HL-60/S4 (cell line): ENCODE data around the gene DICER1.

ENCODE experiments used
- in situ Hi-C: fragments of 300-500 bp; cut with MboI; formaldehyde crosslinking; loops from 2 replicates; pipeline ENCODE4 v1.14.3; 2022; ENCODE audit warnings: low sequenced_read_pairs

DICER1 gene

DNA sequence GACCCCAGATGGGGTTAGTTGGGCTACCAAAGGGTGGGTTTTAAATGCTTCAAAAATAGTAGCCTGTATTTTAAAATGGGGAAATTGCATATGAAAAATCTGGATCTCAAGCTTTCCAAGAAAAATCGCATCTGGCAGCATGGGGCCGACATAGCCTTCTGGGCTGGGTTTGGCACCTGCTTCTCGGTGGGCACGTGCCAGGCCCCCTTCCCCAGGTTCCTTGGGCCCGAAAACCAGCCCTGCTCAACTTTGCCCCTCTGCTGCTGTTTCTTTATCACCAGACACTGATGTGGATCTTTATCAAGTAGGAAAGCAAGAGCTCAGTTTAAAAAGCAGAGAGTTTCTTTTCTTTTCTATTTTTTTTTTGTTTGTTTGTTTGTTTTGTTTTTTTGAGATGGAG is 95.1 kb downstream of the DICER1 start:
- in situ Hi-C loops = no loop called here

DNA sequence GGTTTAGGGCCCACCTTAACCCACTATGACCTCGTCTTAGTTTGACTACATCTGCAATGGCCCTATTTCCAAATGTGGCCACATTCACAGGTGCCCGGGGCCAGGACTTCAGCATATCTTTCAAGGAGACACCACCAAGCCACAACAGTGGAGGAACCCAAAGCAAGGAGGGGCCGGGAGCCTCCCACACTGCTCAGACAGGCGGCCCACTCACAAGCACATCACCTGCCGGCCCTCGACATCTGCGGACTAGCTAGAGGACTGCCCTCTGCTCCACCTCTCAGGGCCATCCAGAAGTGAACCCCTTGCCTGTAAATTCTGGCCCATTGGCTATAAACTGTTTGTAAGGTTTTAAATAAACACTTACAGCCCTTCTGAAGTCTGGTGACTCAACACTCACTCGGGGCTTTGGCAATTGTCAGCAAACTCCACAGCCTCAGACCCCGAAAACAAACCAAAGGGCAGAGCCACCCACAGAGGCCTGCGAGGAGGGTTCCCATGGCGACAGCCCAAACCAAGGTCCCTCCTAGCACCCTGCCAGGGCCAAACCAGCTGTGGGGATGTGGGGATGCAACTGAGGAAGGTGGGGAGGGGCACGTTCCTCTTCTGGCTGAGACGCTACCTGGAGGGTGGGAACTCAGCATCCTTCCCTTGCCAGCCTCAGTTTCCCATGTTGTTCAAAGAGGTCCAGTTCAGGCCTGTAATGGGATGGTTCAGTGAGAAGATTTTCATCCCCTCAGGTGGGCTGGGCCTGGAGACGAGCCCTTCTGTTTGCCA is 95.8 kb downstream of the DICER1 start:
- in situ Hi-C loops = no loop called here

DNA sequence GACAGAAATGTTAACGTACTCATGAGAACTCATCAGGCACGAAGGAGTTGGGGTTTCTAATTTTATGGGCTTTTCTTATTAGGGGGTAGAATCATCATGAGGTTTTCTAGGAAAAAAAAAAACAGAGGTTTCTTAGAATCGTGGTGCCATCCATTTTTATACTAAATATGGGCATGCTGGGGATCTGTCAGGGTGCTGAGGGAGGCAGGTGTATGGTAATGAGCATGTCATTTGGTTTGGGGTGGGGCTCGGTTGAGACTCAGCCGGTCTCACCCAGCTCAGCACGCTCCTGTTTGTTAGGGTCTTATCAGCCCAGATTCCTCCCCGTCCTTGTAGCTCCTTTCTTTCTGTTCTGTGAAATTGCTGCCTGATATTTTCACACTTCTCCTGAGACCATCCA is 98.2 kb downstream of the DICER1 start:
- in situ Hi-C loops = no loop called here

DNA sequence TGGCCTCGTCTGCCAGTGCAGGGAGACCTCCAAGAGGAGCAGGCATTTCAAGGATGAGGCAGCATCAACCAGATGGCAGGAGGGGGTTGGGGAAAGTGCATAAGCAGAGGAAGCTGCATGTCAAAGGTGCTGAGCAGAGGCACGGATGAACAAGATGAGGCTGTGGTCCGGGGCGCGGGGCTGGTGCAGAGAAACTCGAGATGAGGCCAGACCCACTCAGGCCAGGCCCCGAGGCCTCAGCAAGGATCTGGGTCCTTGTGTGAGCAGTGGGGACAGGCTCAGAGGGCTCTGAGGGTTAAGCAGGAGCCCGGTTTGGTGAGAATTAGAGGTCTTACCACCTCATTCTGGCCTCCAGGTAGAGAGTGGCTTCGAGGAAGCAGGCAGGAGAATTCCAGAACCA is 98.8 kb downstream of the DICER1 start:
- in situ Hi-C loops = no loop called here

DNA sequence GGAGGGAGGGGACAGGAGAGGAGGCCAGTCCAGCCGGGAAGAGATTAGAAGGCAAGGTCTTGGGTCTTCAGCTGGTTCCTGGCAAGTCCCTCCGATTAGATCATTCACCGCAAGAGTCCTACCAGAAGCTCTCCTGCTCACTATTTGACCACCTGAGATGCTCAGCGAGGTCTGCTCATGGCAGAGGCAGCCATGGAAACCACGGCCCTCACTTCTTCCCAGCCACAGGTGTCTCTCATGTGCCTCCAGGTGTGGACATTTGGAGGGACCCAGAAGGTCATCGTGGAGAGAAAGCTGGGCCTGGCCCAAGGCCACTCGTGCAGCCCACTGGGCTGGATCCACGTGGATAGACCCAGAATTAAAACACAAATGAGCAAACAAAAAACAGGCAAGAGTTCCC is 99.5 kb downstream of the DICER1 start:
- in situ Hi-C loops = no loop called here

DNA sequence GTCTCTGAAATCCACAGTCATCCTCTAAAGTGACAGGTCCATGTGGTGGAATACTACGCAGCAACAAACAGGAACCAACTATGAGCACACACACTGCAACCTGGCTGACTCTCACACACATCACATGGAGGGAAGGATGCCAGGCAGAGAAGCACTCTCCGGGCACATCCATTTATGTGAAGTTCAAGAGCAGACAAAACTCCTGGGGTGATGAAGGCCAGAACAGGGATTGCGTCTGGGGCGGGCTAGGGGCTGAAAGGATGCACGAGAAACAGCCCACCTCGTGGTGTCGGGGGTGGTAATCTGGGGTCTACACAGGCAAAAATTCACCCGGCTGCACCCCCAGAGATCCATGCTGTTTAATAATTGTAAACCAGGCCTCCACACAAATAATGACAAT is 100.2 kb downstream of the DICER1 start:
- in situ Hi-C loops = no loop called here

DNA sequence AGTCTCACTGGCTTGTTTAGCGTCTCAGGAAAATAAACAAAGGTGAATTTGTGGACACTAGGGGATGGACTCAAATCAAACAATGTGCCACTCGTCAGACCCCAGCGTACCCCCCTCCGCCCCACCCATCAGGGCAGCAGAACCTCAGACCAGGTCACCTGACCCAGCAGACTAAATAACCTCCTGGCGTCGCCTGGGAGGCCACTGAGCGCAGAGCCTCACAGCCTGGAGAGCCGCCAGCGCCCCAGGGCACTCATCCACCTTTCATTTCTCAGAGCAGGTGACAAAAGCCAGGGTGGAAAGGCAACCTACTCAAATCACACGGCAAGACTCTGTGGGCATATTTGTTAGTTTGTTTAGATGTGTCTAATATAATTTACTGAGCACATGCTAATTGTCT is 100.9 kb downstream of the DICER1 start:
- in situ Hi-C loops = no loop called here

DNA sequence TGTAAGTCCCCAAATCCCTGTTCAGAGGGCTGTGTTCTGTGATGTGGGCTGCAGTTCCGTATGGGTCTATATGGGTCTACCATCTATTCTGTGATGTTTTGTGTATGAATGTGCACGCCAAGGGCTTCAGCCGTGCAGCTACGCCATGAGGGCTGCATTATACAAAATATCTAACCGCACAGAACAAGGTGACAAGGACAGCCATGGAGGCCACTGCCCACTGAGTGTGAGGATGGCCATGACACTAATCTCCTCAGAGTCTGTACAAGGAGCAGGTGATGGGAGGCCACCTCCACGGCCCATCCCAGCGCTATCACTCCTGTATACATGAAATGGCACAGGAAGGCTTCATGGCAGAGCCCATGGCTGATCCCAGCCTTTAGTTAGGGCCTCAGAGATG is 102.0 kb downstream of the DICER1 start:
- in situ Hi-C loops = no loop called here

DNA sequence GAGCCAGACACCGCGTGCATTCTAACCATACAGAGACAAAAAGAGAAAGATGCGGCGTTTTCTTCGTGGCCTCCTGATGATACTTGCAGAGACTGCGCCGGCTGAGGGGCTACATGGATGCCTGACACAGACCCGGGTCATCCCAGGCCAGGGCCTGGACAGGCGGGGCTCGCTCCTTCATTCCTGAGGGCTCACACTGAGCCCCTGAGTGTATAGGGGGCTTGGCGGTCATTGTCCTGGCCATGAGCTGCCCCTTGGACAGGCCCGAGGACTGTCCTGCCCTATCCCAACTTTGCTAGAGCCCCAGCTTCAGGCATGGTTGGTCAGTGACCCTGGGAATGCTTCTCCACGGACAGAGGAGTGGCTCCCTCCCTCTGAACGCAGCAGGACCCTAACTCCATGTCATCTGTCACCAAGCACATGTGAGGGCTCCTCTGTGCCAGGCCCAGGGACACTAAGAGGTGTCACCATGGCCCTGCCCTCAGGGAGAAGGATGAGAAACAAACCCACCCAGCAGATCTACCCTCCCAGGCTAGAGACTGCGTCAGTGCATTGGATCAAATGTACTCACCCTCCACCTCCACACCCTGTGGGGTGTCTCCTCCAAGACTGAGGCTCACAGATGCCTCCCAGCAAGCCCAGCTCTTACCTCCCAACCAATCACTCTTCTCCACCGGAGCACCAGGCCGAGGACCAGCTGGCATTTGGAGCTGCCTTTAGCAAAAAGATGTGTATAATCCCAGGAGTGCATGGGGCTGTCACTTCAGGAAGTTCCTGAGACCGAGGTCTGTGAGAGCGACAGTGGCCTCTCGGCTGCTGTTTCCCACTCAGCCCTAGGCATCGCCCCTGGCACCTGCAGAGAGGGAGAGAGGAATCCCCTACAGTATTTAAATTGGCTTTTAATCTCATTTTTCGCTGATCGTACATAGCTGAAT is 102.7 kb downstream of the DICER1 start:
- in situ Hi-C loops = no loop called here

DNA sequence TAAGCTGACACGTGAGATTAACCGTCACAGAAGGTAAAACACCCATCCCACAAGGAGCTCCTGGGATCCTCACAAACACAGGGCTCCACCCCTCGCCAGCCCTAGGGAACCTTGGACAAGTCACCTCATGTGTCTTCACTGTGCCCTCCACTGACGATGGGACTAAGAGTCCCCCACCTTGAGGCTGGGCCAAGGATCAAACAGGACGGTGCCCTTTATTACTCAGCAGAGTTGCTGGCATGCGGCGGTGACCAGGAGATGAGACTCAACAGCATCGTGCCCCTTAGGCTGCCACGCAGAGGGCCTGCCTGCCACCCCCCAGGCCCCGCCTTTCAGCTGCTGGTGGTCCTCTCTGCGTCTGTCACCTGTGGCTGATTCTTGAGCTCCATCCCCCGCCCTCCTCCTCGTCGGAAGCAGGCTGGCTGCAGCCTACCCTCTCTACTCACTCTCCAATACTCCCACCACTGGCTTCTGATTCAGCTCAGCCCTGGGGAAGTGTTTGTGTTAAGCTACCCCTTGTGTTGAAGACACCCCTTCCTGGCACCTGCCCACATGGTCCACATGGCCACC is 105.2 kb downstream of the DICER1 start:
- in situ Hi-C loops = no loop called here

DNA sequence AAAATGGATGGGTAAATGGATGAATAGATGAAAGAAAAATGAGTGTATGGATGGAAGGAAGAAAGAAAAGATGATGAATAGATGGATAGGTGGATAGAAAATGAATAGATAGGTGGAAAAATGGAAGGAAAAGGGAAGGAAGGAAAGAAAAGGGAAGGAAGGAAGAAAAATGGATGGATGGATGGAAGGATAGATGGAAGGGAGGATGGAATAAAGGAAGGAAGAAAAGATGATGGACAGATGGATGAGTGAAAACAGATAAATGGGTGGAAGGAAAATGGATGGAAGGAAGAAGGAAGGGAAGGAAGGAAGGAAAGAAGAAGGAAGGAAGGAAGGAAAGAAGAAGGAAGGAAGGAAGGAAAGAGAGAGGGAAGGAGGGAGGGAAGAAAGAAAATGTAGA is 107.4 kb downstream of the DICER1 start:
- in situ Hi-C loops = no loop called here

DNA sequence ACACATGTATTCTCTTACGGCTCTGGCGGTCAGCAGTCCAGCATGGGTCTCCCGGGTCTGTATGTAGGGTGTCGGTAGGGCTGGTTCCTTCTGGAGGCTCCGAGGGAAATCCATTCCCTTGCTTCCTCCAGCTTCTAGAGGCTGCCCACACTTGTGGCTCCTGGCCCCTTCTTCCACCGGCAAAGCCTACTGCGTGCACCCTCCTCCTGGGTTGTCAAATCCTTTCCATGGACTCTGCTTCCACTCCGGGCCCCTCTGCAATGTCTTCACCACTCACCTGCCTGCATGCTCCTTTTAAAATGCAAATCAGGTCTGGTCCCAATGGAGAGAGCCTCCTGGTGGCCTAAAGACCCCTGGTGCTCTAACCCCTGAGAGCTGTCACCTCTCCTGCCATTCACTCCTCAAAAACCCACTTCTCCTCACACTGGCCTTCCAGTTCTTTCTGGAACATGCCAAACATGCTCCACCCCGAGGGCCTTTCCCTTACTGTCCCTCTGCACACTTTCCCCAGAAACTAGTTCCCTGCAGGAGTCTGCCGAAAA is 108.5 kb downstream of the DICER1 start:
- in situ Hi-C loops = no loop called here

DNA sequence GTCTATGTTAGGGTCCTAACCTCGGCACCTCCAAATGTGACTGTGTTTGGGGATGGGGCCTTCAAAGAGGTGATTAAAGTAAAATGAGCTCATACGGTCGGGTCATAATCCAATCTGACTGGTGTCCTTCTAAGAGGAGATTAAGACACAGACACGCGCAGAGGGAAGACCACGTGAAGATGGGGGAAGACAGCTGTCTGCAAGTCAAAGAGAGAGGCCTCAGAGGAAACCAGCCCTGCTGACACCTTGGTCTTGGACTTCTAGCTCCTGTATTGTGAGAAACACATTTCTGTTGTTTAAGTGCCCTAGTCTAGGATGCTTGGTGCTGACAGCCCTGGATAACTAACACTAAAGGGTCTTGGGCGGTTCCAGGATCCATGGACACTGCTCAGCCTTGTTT is 109.6 kb downstream of the DICER1 start:
- in situ Hi-C loops = no loop called here

DNA sequence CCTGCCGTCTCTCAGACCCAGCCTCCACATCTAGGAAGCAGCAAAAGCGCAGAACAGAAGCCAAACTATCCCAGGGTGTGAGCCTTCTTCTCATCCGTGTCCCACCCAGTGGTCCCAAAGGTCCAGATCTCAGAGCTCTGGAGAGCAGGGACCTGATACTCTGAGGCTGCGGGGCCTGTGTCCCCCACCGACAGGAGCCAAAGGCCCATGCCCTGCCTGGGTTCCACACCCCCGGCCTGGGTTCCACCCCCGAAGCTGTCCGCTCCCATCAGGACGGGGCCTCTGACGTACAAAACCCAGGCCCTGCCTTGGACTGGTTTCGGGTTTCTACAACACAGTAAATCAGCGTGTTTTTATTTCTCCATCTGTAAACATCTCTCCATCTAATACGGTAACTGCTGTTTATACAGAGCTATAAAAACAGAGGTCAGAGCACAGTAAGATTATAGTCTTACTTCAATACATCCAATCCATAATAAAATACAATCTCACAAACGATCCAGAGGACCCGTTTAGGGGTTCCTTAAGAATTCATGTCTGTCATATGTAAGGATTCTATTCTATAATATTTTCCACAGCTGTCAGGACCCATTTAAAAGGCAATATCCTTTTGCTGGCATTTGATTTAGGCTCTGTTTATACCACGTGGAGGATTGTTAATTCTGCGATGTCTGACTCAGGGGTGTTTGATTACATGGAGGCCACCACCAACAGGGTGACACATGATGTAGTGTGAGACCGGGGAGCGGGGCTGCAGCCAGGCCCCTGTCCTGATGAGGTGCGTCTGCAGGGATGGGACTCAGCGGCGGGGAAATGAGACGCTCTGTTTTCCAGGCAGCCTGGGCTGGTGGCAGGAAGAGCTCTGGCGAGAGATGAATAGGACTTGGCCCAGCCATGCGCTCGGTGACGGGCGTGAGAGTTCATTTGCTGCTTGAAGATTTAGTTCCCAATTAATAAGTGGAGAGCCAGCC is 110.3 kb downstream of the DICER1 start:
- in situ Hi-C loops = no loop called here

DNA sequence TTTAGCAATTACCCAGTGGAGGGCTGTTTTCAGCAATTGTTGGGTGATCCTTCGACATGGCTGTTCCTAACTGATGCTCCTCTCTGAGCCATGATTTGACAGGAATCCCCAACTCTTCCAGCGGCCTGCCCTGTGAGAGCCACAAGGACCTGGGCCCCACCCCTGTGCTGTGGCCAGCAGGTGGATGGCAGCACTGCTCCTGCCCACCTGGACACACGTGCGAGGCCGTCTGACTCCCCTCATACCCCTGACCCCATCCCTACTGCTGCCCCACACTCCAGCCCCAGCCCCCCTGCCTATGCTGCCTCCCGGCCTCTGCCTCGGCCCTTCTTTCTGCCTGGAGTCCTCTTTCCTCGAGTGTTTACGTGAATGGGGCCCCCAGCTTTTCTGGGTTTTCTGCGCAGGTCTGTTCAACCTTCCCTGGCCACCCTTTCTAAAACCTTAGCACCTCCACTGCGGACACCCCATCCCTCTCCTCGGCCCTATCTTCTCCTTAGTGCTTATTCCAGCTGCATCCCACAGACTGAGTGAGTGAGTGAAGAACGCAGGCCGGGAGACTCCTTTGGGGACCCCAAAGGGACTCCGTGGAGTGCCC is 111.4 kb downstream of the DICER1 start:
- in situ Hi-C loops = no loop called here

DNA sequence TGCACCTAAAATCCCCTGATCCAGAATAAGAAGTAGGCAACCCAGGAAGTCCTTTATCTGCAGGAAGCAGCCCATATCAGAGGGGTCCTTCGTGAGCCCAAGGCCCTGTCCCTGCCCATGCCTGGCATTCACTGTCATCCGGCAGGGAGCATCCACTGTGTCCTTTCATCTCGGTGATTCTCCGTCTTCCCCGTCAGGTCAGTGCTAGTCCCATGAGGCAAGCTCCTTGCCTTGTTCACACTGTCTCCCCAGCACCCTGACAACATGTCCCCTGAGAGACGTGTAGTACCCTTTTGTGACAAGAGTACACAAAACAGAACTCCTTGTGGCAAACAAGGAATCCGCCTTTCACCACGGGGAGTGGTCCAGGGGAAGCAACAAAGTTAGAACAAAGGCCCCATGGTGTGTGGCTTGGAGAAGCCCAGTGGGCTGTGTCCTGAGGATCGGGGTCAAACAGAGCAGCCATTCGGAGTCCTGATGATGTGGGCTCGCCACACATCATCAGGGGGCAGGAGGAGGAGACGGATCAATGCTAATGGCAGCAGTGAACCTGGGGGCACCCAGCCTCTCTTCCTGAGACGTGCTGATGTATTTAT is 112.1 kb downstream of the DICER1 start:
- in situ Hi-C loops = no loop called here

DNA sequence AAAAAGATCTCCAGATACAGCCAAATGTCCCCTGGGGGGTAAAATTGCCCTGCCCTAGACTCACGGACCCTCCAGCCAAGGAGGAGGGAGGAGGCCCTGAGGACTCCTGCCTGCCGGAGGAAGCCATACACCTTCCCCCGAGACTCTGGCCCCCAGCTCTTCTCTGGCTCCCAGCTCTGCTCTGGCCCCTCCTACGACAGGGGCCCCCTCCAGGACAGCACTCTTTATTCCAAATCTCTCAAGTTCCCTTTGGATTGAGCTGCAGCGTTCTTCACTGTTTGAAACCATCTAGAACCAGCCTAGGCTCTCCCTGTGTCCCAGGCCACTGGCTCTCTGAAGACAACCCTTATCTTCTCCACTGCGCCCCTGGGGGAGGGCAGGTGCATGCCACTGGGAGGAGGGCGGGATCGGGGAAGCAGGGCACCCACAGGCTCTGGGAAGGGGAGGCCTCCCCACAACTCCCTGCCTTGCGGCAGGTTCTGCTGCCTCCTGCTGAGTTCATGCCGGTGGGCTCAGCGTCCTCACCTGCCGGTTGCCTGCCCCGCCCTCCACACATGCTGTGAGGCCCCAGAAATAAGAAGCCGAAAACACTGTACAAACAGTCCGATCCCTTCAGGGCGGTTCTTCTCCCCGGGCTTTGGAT is 112.7 kb downstream of the DICER1 start:
- in situ Hi-C loops = no loop called here

DNA sequence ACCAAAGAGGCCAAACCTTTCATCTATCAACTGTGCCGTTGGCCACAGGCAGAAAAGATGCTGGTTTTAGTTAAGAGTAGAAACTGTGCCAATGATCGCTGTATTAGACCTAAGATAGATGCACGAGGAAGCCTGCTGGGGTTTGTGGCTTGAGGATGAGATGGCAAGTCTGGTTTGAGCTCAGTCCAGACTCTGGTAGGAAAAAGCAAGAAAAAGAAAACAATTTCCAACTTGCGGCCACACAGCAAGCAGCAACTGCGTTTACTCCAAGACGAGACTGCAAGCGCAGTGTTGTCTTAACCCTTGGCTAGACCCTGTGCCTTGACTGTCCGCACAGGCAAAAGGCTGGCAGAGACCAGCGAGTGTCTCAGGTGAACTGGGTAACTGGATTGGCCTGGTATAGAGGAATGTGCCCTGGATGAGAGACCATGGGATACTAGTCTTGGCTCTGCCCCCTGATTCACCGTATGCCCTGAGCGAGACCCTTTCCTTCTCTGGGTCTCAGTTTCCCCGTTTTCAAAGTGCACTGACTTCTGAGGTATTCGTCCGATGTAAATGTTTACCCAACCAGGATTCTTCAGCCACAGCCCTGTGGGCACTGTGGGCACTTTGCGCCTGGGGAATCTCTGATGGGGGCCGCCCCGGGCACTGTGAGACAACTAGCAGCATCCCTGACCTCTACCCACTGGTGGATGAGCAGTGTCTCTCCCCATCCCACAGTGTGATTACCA is 113.4 kb downstream of the DICER1 start:
- in situ Hi-C loops = no loop called here
